GM10248 (cell line): ENCODE data around the gene ABHD16A.

ENCODE experiments used
- CTCF ChIA-PET: fragments of 300-600 bp; sonication (Branson Sonifier 250); formaldehyde crosslinking; extraction: SDS; loops from one replicate; lab custom pipeline; 2021; ENCODE audit warnings: antibody characterized with exemption; lab: Yijun Ruan, JAX
- POLR2A ChIA-PET: fragments of 350-650 bp; sonication (Branson Sonifier 250); formaldehyde crosslinking; extraction: SDS; loops from one replicate; lab custom pipeline; 2020; ENCODE audit warnings: antibody characterized with exemption; lab: Yijun Ruan, JAX
- DNase-seq: peaks from one replicate; pipeline ENCODE4 v3.0.0; 2012; ENCODE audit errors: extremely low spot score
- TF ChIP-seq, protein P1 (sequence below): IDR thresholded peaks from 2 replicates; pipeline ENCODE4 v1.5.1; 2012; ENCODE audit warnings: mild to moderate bottlenecking, low read depth; ENCODE audit errors: extremely low read depth, missing control alignments, control extremely low read depth

The ABHD16A gene

DNA sequence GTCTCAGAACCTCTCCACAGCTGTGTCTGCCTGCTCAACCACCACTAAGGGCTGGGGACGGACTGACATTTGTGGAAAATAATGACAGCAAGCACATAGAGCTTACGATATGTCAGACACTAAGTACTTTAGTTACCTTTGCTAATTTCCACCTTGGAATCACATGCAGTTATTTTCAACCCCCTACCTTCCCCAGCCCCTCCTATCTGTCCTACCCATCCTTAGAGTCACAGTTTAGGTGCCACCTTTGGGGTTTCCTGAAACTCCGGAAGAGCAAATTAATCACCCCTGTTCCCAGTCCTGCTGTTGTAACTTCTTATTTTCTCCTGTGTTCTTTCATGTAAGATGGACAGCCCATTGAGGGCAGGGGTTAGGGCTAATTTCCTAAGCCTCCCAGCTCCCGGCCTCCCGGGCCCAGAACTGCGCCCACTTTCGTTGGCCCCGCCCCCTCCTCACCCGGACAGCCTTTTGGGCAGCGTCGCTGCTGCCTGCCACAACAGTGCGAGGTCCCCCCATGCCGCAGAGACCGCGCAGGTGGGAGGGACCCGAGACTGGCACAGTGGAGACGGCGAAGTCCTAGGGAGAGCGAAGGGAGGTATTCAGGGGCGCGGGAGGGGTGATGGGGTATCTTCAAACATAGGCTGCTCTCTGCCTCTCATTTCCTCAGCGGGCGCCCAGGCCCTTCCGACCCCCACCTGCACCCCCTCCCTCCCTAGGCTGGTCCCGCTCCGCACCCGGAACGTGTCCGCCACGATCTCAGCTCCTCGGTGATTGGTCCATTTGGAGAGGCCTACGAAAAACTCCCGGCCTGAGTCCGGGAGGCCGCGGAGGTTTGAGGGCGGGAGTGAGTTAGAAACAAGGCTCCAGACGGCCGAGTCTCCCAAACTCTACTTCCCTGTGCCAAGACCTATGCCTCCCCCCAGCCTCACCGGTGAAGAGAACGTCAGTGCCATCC, 24.9 kb upstream of the ABHD16A start:
- TF ChIP-seq, protein P1, sequence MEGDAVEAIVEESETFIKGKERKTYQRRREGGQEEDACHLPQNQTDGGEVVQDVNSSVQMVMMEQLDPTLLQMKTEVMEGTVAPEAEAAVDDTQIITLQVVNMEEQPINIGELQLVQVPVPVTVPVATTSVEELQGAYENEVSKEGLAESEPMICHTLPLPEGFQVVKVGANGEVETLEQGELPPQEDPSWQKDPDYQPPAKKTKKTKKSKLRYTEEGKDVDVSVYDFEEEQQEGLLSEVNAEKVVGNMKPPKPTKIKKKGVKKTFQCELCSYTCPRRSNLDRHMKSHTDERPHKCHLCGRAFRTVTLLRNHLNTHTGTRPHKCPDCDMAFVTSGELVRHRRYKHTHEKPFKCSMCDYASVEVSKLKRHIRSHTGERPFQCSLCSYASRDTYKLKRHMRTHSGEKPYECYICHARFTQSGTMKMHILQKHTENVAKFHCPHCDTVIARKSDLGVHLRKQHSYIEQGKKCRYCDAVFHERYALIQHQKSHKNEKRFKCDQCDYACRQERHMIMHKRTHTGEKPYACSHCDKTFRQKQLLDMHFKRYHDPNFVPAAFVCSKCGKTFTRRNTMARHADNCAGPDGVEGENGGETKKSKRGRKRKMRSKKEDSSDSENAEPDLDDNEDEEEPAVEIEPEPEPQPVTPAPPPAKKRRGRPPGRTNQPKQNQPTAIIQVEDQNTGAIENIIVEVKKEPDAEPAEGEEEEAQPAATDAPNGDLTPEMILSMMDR, result no peak
- POLR2A ChIA-PET, result interaction anchor here (1.0 to 1.7 kb wide), 6 partner anchors 8 to 135 kb away, joined by 3 to 6 read pairs (median 4); partner anchors contain the start of genes CLIC1, HSPA1A, HSPA1B and HSPA1L
- DNase-seq, result no peak
- CTCF ChIA-PET, result interaction anchor here (1.2 to 7.2 kb wide), 11 partner anchors 11 to 102 kb away, joined by 3 to 64 read pairs (median 7); partner anchors contain the start of genes CLIC1, LY6G6D and MSH5

DNA sequence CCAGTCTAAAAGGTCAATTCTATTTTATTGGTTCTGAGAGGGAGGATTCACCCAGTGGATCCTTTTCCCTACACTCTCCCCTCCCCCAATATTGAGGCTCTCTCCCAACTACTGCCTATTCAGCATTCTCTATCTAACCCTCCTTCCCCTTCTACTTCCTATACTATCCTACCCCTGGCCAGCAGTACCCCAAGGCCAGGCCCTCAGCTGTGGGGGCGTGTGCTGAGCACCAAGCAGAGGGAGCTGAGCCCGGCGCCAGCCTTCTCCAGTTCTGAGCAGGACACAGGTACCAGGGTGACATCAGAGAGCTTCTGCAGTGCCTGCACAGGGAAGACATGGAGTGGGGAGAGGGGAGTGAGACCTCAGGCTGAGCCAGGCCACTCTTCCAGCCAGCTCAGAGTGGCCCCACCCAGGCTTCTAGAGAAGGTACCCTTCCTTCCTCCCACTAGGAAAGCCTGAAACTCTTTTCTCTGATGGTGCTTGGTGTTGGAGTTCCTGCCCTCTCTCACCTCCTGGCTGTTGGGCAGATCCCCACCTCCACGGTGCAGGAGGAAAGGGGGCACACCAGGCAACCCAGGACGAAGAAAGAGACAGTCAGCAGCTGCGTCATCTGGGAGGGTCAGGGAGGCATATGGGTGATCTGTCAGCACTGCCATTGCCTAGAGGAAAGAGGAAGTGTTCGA, 24.1 kb upstream of the ABHD16A start:
- DNase-seq, result peak; percentile 87
- TF ChIP-seq, protein P1, result no peak
- ChIA-PET CTCF (interaction anchor here (1.2 to 7.2 kb wide), 9 partner anchors 12 to 103 kb away, joined by 3 to 64 read pairs (median 7); partner anchors contain the start of genes CLIC1, LY6G6D and MSH5), POLR2A (interaction anchor here (1.0 to 1.7 kb wide), 6 partner anchors 9 to 135 kb away, joined by 3 to 6 read pairs (median 4); partner anchors contain the start of genes CLIC1, HSPA1A, HSPA1B and HSPA1L)

DNA sequence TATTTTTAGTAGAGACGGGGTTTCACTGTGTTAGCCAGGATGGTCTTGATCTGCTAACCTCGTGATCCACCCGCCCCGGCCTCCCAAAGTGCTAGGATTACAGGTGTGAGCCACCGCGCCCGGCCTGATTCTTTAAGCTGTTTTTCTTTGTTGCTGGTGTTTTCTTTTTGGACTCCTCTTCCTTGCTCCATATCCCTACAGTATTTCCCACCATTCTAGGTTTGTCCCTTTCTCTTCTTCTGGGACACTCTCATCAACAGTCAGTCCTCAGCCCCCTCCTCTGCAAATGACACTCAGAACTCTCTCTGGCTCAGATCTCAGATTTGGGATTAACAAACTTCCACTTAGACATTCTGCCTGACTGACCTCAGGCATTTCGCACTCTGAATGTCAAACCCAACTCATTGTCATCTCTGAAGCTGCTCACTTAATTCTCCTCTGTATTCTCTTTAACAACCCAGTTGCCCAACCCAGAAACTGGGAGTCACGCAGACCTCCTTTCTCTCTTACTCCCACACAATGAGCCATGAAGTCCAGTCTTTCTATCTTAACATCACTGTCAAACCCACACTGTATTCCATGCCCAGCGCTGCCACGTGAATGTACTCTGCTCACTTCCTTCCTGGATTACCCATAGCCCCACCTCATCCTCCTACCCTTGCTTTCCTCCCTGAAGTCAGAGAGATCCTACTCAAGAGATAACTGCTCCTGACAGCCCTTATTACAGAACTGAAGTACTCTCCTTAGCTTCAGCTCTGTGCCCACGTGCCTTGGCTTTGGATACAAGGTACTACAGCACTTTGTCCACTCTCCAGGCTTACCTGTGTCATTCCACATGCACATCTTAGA, 22.6 kb upstream of the ABHD16A start:
- ChIA-PET POLR2A (interaction anchor here (0.7 kb wide), 1 partner anchor 13 kb away, joined by 5 read pairs; no protein-coding TSS in a partner anchor), CTCF (interaction anchor here (1.0 to 7.2 kb wide), 3 partner anchors 13 to 19 kb away, joined by 4 to 64 read pairs (median 5); partner anchors contain the start of genes CLIC1, LY6G6F and MSH5)
- no peak for DNase-seq
- TF ChIP-seq, protein P1, result no peak

DNA sequence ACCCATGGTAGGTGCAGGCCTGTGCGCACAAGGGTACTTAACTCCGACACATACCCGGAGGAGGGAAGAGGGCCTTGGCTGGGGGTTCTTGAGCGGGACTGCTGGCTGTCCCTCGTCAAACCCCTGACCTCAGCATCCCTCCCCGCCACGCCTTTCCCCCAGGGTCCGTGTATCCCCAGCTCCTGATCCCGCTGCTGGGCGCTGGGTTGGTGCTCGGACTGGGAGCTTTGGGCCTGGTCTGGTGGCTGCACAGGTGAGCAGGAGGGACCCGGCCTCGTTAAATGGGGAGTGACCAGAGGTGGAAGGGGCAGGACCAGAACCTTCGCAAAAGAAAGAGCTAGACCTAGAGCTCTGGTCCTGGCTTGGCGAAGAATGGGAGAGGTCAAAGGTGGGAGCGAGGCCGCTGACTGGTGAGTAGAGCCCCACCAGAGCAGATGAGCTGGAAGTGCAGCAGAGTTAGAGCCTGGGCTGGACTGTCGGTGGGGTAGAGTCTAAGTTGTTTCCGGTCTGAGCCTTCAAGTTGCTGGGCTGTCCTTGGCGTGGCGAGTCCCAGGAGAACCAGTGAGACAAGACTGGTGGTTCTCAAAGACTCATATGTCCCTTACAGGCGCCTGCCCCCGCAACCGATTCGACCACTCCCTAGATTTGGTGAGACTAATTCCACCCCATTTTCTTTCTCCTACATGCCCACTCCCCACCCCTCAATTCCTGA, 21.0 kb upstream of the ABHD16A start:
- POLR2A ChIA-PET, result no interaction called here
- CTCF ChIA-PET, result interaction anchor here (1.5 to 7.2 kb wide), 4 partner anchors 10 to 39 kb away, joined by 3 to 64 read pairs (median 6); partner anchors contain the start of genes CLIC1 and MSH5
- TF ChIP-seq, protein P1, result no peak
- DNase-seq, result no peak

DNA sequence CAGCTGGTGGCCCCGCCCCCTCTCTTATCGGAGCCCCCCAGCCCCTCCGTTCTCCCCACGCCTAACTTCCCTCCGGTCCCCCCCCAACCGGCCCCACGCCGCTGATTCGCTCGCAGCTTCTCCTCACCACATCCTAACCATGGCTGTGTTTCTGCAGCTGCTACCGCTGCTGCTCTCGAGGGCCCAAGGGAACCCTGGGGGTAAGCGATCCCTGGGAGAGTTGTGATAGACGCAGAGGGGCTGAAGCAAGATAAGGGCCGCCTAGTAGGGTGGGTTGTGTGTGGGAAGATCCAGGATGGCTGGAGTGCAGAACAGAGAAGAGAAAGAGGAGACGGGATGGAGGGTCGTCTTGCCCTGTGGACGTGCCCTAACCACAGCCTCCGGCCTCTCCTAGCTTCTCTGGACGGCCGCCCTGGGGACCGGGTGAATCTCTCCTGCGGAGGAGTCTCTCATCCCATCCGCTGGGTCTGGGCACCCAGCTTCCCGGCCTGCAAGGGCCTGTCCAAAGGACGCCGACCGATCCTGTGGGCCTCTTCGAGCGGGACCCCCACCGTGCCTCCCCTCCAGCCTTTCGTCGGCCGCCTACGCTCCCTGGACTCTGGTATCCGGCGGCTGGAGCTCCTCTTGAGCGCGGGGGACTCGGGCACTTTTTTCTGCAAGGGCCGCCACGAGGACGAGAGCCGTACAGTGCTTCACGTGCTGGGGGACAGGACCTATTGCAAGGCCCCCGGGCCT, 20.3 kb upstream of the ABHD16A start, which contains the start of gene MPIG6B:
TSS of gene MPIG6B (plus strand) at position 129 of the 735 bp plus-strand sequence. CDS start at position 140, 11 bp downstream.
- TF ChIP-seq, protein P1, result no peak
- no peak for DNase-seq
- POLR2A ChIA-PET, result interaction anchor here (0.6 kb wide), 1 partner anchor 39 kb away, joined by 5 read pairs; no protein-coding TSS in a partner anchor
- CTCF ChIA-PET, result interaction anchor here (0.9 to 2.0 kb wide), 5 partner anchors 9 to 39 kb away, joined by 3 to 7 read pairs (median 4); partner anchors contain the start of gene CLIC1
